Lower leg skin (tissue), 4 donors: ENCODE measurements around the gene PFDN1. TPM values are rescaled to one million over a fixed set of nuclear protein-coding genes. Genes with fewer than 3 reads are reported as not detected.

Source experiments
- DNase-seq, 2 donors: peaks; one replicate each; pipeline ENCODE4 v3.0.0-alpha.2; 2019; ENCODE audit warnings: low spot score in 2 of 2
- H3K4me3 ChIP-seq: fragments of 200-600 bp; sonication (generic); 2 replicates; pipeline ENCODE4 v1.5.1; 2017; ENCODE audit warnings: mild to moderate bottlenecking, low read depth; ENCODE audit not compliant: poor library complexity, severe bottlenecking
- POLR2A ChIP-seq, 2 donors: fragments of 450-650 bp; IDR thresholded peaks; one replicate each; pipeline ENCODE4 v1.6.1; 2016 to 2017; ENCODE audit warnings: antibody characterized with exemption in 2 of 2, mild to moderate bottlenecking in 1 of 2, moderate library complexity in 1 of 2
- WGBS, 2 donors: methylation state at CpG; one replicate each; pipeline ENCODE4 v1.1.5; 2018; 5-methylcytosine and 5-hydroxymethylcytosine counted together
- intact Hi-C: fragments of 100-400 bp; cut with DNase I; formaldehyde crosslinking; loops from one replicate; pipeline ENCODE4 v1.15.0; 2023; ENCODE audit warnings: low total_unique reads
- total RNA-seq, 4 donors: library from RNA; depleted of rRNA; stranded (reverse); fragments of >200 nt; gene quantifications; one replicate each; pipeline ENCODE4 v1.1.0, GENCODE V29; 2016
- TF ChIP-seq, protein P1 (sequence below), 3 donors: fragments of 450-650 bp; IDR thresholded peaks; one replicate each; pipeline ENCODE4 v1.5.1; 2016; ENCODE audit warnings: antibody characterized with exemption in 3 of 3, mild to moderate bottlenecking in 3 of 3, moderate library complexity in 2 of 3

Gene PFDN1
- total RNA-seq, 4 donors from 2014 or later, result 43.3 to 78.6 (median 59.7) TPM

DNA sequence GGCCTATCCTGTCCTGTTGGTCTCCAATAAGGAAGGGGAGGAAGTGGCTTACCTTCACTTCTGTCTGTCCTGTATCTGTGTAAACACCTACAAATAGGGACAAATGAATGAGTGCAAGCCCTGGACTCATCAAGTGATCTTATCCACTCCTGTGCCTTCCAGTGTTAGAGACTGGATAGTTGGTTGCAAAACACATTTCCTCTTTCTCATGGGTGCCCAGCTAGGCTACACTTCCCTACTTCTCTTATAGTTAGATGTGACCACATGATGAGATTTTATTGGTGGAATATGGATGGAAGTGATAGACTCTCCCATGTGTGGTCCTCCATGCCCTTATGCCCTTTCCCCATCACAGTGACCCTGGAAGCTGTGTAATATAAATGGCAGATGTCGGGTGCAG is 16.9 kb upstream of the PFDN1 start:
- intact Hi-C loops, result no loop called here
- TF ChIP-seq POLR2A (IDR thresholded peaks at IDR 0.05), result no peak
- TF ChIP-seq, protein P1, sequence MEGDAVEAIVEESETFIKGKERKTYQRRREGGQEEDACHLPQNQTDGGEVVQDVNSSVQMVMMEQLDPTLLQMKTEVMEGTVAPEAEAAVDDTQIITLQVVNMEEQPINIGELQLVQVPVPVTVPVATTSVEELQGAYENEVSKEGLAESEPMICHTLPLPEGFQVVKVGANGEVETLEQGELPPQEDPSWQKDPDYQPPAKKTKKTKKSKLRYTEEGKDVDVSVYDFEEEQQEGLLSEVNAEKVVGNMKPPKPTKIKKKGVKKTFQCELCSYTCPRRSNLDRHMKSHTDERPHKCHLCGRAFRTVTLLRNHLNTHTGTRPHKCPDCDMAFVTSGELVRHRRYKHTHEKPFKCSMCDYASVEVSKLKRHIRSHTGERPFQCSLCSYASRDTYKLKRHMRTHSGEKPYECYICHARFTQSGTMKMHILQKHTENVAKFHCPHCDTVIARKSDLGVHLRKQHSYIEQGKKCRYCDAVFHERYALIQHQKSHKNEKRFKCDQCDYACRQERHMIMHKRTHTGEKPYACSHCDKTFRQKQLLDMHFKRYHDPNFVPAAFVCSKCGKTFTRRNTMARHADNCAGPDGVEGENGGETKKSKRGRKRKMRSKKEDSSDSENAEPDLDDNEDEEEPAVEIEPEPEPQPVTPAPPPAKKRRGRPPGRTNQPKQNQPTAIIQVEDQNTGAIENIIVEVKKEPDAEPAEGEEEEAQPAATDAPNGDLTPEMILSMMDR (IDR thresholded peaks at IDR 0.05), result no peak
- no peak for DNase-seq
- 80 to 100% methylated on average over 1 of the region's 1 CpG for WGBS, 2 donors
- H3K4me3 ChIP-seq, result no peak overlapping the region

DNA sequence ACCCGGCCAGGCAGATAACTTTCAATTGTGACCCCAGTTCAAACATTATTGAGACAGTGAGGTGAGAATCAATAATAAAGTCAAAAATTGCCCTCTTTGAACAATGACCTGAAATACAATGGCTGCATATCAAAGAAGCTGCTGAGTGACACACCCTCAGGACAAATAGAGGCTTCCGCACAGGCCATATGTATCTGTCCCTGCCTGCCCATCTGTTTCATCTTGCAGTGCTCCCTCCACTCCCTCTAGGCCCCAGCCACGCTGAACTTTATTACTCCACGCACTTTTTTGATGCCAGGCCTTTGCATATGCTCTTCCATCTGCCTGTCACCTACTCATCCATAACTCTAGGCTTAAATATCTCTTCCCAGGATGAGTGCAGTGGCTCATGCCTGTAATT is 15.9 kb upstream of the PFDN1 start:
- no peak overlapping the region for H3K4me3 ChIP-seq
- intact Hi-C loops, result no loop called here
- peak in 1 of 2 donors; percentile 28 for DNase-seq
- 82 to 89% methylated on average over 4 of the region's 4 CpGs for whole genome bisulfite sequencing, 2 donors
- TF ChIP-seq, protein P1 (IDR thresholded peaks at IDR 0.05), result no peak
- no peak for TF ChIP-seq POLR2A (IDR thresholded peaks at IDR 0.05)

DNA sequence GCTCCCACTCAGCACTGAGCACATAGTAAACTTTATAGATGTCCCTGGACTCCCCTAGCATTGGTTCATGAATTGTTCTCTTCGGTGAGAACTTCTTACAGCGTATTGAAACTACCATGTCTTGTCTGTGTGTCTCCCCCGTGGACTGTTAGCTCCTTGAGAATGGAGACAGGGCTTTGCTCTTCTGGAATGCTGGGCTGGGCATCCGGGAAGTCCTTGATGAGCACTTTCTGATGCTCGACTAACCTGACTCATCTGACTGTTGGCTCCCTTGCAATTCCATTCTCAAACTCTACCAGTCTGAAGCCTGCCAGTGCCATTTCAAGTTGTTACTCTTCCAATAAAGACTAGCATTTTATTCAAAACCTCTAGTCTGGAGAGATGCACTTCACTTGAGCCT is 15.0 kb upstream of the PFDN1 start:
- peak in 1 of 2 donors; percentile 10 for DNase-seq
- TF ChIP-seq, protein P1 (IDR thresholded peaks at IDR 0.05), result no peak
- no peak for TF ChIP-seq POLR2A (IDR thresholded peaks at IDR 0.05)
- no peak overlapping the region for H3K4me3 ChIP-seq
- intact Hi-C loops, result no loop called here
- 70 to 71% methylated on average over 5 of the region's 5 CpGs for WGBS, 2 donors

DNA sequence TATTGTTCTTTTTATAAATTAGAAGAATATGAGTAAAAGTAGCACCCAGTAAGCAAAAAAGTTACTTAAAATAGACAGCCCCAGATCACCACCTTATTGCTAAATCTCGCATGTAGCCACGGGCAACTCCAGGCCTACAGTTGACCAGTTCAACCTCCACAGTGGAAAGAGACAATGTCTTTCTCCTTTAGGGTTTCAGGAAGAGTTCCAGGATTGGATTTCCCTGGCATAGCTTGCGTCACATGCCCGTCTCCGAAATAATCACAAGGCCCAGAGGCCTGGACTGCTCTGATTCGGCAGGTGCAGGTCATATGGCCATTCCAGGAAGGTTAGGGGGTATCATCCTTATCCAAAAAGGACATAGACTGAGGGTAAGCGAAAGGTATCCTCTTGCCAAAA is 9.9 kb upstream of the PFDN1 start:
- no peak overlapping the region for H3K4me3 ChIP-seq
- TF ChIP-seq, protein P1 (IDR thresholded peaks at IDR 0.05), result no peak
- TF ChIP-seq POLR2A (IDR thresholded peaks at IDR 0.05), result no peak
- no peak for DNase-seq
- 73 to 80% methylated on average over 7 of the region's 7 CpGs for WGBS, 2 donors
- intact Hi-C loops, result no loop called here

DNA sequence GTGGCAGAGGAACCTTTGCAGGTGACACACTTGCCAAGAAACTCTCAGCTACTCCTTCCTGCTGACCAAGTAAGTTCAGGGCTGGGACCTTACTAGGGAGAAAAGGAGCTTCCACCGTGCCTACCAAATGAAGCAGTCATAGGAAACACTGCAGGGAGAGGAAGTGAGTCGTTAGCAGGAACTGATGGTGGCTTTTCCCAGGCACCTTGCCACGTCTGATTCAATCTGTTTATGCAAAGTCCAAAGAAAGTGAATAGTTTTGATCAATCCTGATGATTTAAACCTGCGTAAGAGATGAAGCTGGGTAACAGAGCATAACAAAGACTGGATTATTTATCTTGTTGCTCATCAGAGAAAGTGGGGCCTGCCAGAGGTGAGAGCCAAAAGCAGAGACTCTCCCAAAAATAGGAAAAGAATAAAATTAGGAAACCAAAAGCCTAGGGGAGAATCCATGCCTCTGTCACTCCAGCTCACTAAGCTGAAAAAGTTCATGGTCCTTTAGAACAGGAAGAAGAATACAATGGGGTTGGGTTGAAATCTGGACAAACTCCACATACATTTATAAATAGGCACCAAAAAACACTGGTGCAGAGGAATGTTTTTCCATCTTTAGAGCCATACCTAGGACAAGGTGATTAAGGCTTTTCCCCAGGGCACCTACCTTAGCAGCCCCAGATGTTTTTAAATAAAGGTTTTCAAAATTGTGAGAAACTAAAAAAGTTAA is 9.3 kb upstream of the PFDN1 start:
- intact Hi-C loops, result no loop called here
- H3K4me3 ChIP-seq, result no peak overlapping the region
- TF ChIP-seq, protein P1 (IDR thresholded peaks at IDR 0.05), result no peak
- TF ChIP-seq POLR2A (IDR thresholded peaks at IDR 0.05), result no peak
- WGBS, 2 donors, result 19 to 24% methylated on average over 4 of the region's 4 CpGs
- no peak for DNase-seq

DNA sequence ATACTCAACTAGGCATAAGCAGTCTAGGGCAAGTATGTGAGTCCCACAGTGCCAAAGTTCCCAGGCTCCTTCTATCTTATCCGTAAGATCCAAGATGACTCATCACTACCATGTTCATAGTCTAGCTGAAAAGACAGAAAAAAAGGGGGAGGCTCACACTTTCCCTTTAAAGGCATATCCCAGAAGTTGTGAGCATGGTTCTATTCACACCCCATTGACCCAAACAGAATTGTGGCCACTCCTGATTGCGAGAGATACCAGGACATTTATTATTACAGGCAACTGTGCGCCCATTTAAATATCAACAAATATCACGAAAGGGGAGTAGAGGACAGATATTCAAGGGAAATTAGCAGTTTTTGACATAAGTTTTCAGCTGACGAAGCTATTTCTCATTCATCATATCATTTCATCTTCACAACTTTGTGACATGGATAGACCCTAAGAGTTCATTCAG is 8.1 kb upstream of the PFDN1 start:
- TF ChIP-seq, protein P1 (IDR thresholded peaks at IDR 0.05), result no peak
- no peak for TF ChIP-seq POLR2A (IDR thresholded peaks at IDR 0.05)
- no peak overlapping the region for H3K4me3 ChIP-seq
- DNase-seq, result no peak
- 78 to 79% methylated on average over 5 of the region's 5 CpGs for WGBS, 2 donors
- intact Hi-C loops, result no loop called here
